Measurements from ENCODE around the gene CGB2.
"Not testable (repeated sequence)": the region's sequence is repeated elsewhere in the genome, so short reads cannot be mapped to it uniquely, and the experiment has no call there.

The CGB2 gene

DNA sequence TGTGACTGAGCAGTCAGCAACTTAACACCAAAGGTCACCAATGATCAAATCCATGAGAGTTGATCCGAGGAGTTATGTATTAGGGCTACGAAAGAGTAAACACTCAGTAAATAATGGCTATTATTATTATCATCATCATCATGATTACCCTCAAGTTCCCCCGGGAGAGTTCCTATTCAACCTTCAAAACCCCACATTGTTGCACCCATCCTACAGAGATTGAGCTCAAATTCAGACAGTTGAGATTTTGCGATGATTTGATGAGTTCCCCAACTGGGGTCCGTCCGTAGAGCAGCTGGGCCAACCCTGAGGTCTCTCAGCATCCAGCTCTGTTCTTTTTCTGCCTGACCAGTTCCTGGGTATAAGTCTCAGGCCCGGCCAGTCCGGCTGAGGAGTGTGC is 6.4 kb downstream of the CGB2 start:
- DNase-seq (ENCODE audit: low spot score), result not testable (repeated sequence)

DNA sequence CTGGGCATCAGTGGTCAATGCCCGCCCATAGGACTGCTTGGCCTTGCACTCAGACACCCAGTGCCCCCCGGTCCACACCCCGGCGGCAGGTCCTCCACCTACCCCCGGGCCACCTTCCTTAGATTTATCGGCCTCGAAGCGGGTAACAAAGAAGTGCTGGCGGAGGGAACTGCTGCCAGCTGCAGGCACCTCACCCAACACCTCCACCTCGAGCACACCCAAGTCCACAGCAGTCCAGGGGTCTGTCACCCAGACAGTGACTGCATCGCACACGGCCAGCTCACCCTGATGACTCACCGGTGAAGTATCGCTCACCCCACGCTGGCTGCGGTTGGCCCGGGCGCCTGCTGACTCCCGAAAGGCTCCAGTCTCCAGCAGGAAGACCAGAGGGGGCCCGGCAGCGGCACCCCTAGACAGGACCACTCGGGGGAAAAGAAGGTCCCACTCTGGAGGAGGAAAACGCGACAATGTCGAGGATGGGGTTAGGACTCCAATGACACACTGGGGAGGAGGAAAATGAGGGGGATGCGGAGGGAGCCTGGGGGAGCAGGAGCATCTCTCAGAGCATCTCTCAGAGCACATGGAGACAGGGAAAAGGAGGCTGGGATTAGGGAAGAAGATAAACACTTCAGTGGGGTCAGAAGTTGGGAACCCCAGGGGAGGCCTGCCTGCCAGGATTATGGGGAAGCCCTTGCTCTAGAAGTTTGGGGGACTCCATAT is 7.0 kb downstream of the CGB2 start:
- DNase-seq (ENCODE audit: low spot score), result peak; percentile 87

DNA sequence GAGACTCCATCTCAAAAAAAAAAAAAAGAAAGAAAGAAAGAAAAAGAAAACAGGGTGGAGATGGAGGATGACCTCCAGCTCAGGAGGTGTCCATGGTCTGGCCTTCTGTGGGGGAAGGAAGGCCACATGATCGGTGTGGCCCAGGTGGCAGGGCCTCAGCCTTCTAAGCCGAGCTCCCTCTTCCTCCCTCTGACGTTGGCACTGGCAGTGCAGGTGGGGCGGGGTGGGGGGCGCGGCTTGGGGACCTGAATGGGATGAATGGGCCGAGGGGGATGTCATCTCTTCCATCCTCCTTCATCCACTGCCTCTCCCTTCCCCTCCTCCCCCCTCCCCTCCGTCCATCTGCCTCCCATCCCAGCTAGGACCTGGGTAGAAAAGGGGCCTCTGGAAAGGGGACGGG is 8.0 kb downstream of the CGB2 start:
- not testable (repeated sequence) for DNase-seq (ENCODE audit: low spot score)

DNA sequence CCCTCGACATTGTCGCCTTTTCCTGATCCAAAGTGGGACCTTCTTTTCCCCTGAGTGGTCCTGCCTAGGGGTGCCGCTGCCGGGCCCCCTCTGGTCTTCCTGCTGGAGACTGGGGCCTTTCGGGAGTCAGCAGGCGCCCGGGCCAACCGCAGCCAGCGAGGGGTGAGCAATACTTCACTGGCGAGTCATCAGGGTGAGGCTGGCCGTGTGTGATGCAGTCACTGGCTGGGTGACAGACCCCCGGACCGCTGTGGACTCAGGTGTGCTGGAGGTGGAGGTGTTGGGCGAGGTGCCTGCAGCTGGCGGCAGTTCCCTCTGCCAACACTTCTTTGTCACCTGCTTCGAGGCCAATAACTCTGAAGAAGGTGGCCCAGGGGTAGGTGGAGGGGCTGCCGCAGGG is 10.5 kb downstream of the CGB2 start:
- no peak for DNase-seq (ENCODE audit: low spot score)

DNA sequence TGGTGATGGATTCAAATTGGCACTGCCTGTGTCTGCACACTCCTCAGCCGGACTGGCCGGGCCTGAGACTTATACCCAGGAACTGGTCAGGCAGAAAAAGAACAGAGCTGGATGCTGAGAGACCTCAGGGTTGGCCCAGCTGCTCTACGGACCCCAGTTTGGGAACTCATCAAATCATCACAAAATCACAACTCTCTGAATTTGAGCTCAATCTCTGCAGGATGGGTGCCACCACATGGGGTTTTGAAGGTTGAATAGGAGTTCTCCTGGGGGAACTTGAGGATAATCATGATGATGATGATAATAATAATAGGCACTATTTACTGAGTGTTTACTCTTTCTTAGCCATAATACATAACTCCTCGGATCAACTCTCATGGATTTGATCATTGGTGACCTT is 11.0 kb downstream of the CGB2 start:
- not testable (repeated sequence) for DNase-seq (ENCODE audit: low spot score)

DNA sequence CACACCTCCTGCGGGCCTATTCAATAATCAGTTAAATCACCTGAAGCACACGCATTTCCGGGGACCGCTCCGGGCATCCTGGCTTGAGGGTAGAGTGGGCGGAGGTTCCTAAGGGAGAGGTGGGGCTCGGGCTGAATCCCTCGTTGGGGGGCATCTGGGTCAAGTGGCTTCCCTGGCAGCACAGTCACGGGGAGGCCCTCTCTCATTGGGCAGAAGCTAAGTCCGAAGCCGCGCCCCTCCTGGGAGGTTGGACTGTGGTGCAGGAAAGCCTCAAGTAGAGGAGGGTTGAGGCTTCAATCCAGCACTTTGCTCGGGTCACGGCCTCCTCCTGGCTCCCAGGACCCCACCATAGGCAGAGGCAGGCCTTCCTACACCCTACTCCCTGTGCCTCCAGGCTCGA is 11.9 kb downstream of the CGB2 start, which contains the start of gene CGB5:
Gene CGB5, plus strand, starts transcription at position 301 of the 400 bp plus-strand sequence. CDS start 362 bp downstream, outside the sequence.
- DNase-seq (ENCODE audit: low spot score), result not testable (repeated sequence)

DNA sequence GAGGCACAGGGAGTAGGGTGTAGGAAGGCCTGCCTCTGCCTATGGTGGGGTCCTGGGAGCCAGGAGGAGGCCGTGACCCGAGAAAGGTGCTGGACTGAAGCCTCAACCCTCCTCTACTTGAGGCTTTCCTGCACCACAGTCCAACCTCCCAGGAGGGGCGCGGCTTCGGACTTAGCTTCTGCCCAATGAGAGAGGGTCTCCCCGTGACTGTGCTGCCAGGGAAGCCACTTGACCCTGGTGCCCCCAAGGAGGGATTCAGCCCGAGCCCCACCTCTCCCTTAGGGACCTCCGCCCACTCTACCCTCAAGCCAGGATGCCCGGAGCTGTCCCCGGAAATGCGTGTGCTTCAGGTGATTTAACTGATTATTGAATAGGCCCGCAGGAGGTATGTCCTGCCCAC is 17.3 kb downstream of the CGB2 start, which contains the start of gene CGB8:
Gene CGB8, minus strand, starts transcription at position 101 of the 400 bp plus-strand sequence. CDS start 372 bp downstream, outside the sequence.
- not testable (repeated sequence) for DNase-seq (ENCODE audit: low spot score)

DNA sequence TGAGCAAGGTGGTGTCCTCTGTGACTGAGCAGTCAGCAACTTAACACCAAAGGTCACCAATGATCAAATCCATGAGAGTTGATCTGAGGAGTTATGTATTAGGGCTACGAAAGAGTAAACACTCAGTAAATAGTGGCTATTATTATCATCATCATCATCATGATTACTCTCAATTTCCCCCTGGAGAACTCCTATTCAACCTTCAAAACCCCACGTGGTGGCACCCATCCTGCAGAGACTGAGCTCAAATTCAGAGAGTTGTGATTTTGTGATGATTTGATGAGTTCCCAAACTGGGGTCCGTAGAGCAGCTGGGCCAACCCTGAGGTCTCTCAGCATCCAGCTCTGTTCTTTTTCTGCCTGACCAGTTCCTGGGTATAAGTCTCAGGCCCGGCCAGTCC is 18.1 kb downstream of the CGB2 start:
- not testable (repeated sequence) for DNase-seq (ENCODE audit: low spot score)

DNA sequence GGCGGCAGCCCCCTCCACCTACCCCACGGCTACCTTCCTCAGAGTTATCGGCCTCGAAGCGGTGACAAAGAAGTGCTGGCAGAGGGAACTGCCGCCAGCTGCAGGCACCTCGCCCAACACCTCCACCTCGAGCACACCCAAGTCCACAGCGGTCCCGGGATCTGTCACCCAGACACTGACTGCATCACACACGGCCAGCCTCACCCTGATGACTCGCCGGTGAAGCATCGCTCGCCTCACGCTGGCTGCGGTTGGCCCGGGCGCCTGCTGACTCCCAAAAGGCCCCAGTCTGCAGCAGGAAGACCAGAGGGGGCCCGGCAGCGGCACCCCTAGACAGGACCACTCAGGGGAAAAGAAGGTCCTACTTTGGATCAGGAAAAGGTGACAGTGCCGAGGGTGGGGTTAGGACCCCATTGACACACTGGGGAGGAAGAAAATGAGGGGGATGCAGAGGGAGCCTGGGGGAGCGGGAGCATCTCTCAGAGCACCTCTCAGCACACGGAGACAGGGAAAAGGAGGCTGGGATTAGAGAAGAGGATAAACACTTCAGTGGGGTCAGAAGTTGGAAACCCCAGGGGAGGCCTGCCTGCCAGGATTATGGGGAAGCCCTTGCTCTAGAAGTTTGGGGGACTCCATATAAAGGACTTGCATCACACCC is 18.8 kb downstream of the CGB2 start:
- peak; percentile 70 for DNase-seq (ENCODE audit: low spot score)

DNA sequence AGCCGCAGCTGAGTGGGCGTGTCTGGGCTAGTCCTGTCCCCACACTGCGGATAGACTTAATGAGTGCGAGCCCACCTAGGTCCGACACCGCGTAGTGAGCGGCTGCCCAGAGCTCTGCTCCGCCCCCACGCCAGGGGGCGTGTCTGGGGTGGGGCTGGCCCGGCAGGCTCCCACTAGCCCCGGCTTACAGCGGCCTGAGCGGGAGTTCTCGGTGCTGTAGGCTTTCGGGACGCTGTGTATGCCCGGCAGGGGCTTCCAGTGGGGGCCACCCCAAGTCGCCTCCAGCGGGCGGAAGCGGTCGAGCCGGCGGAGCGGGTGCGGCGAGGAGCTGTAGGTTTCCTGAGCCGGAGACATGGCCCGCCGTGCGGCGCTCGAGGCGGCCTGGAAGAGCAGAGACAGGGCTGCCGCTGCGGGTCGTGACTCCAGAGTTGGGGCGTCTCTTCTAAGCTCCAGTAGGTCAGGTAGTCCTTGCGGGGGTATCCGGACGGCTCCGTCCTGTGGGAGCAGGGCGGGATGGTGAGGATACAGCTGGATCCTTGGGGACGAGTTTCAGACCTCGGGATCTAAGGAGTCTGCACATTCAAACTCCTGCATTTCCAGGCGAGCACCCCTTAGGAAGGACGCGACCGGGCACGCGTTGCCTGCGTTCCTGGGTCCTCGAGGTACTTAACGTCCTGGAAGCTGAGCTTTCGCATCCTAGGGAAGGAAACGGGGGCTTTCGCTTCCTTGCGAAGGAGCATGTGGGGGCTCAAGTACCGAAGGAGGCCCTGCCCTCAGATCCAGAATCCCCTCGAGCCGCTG is 24.6 kb downstream of the CGB2 start:
- no peak for DNase-seq (ENCODE audit: low spot score)

DNA sequence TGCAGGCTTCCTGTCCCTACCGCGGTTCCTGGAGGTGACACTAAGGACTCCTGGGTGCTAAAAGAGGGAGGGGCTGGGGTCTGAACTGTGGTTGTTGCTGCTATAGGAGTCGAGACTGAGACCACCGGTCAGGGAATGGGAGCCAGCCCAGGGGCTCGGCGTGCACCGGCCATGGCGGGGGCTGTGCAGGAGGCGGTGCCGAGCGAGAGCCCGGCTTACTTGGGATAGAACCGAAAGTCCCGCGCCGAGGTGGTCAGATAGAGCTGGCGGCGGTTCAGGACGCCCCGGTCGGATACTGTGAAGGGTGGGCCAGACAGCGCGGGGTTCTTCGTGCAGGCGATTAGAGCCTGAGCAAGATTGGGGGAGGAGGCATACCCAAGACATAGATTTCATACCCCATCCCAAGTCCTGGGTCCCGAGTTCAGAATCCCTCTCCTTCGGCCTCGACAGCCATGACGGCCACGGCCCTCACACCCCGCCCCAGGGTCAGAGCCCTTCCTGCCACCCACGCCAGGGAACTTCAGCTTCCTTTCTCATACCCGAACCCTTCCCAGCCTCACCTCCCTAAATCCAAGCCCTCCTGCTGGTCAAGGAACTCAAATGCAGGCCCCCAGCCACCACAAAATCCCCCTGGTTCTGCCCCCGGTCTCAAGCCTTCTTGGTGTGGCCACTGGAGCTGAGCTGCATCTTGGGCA is 25.4 kb downstream of the CGB2 start:
- DNase-seq (ENCODE audit: low spot score), result not testable (repeated sequence)

DNA sequence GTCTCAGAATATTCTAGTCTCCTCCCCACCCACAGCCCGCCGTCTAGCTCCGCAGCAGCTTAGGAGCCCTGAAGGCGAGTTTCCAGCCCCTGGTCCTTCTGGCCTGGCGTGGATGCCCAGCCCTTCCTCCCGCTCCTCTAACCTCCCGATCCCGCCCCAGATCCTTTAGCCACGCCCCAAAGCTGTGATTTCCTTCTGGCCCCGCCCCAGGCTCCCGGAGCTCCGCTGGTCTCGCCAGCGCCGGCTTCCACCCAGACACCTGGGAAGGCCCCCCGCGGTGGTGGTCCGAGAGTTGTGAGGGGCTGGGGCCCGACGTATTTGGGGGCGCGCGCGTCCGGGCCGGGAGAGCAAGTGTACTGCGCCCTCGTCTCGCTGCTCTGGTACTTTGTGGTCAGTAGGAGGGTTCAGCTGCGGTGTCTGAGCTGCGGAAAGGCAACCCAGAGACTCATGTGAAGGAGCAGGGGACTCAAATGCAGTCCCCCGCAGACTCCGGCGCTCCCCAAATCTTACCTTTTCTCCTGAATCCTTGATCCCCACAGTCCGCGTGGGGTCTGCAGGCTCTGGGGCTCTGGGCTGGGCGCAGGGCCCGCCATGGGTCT is 26.0 kb downstream of the CGB2 start, which contains the start of gene CGB7:
Gene CGB7, minus strand, starts transcription at position 114 of the 599 bp plus-strand sequence. CDS start 2,374 bp downstream, outside the sequence.
- DNase-seq (ENCODE audit: low spot score), result no peak

DNA sequence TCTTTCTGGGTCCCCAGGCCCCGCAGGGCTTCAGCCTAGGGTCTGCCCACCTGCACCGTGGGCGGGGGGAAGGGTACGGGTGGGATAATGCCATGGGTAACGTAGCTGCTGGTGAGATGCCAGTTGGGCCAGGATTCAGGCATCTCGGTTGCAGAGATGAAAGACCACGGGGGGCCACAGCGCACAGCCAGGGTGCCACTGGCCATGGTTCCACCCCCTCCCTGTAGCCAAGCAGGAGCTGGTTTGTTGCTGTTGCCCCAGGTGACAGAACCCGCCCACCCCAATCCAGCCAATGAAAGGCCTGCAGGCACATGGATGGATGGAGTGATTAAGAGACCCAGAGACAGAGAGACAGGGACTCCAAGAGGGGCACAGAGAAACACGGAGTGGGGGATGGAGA is 26.9 kb downstream of the CGB2 start:
- DNase-seq (ENCODE audit: low spot score), result no peak

DNA sequence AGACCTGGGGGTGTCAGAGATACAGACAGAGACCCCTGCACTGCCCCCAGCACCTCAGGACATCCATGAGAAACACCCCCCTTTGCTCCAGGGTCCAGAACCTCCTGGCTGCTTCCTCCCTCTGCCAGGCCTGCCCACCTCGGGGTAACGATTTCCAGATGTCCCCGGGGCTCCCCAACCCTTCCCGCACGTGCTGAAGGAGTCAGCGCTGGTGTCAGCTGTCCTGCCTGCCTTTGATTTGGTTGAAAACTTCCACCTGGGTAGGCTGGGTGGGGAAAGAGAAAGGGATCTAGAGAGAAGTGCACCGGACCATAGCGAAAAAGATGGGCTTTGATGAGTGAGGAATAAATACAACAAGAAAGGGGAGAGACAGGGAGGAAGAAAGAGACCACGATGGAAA is 27.4 kb downstream of the CGB2 start:
- no peak for DNase-seq (ENCODE audit: low spot score)

DNA sequence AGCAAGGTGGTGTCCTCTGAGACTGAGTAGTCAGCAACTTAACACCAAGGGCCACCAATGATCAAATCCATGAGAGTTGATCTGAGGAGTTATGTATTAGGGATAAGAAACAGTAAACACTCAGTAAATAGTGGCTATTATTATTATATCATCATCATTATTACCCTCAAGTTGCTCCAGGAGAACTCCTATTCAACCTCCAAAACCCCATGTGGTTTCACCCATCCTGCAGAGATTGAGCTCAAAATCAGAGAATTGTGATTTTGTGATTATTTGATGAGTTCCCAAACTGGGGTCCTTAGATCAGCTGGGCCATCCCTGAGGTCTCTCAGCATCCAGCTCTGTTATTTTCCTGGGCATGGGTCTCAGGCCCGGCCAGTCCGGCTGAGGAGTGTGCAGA is 29.3 kb downstream of the CGB2 start:
- no peak for DNase-seq (ENCODE audit: low spot score)

DNA sequence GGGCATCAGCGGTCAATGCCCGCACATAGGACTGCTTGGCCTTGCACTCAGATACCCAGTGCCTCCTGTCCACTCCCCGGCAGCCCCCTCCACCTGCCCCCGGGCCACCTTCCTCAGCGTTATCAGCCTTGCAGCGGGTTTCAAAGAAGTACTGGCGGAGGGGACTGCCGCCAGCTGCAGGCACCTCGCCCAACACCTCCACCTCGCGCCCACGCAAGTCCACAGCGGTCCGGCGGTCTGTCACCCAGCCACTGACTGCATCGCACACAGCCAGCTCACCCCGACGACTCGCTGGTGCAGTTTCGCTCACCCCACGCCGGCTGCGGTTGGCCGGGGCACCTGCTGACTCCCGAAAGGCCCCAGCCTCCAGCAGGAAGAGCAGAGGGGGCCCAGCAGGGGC is 29.8 kb downstream of the CGB2 start:
- DNase-seq (ENCODE audit: low spot score), result no peak

DNA sequence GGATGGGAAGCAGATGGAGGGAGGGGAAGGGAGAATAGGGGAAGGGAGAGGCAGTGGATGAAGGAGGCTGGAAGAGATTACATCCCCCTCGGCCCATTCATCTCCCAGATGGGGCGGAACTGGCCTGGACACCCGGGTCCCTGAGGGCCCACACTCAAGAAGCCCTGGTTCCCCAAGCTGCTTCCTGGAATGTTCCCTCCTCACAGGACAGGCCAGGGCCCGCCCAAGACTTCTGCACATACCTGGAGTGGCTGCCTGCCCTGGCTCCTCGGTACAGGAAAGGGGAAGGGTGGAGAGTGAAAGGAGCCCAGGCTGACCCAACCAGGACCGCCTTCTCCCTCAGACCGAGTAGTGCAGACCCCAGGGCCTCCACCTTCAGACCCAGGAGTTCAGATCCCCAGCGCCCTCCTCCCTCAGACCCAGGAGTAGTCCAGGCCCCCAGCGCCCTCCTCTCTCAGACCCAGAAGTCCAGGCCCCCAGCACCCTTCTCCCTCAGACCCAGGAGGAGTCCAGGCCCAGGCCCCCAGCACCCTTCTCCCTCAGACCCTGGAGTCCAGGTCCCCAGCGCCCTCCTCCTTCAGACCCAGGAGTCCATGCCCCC is 32.4 kb downstream of the CGB2 start:
- no peak for DNase-seq (ENCODE audit: low spot score)

DNA sequence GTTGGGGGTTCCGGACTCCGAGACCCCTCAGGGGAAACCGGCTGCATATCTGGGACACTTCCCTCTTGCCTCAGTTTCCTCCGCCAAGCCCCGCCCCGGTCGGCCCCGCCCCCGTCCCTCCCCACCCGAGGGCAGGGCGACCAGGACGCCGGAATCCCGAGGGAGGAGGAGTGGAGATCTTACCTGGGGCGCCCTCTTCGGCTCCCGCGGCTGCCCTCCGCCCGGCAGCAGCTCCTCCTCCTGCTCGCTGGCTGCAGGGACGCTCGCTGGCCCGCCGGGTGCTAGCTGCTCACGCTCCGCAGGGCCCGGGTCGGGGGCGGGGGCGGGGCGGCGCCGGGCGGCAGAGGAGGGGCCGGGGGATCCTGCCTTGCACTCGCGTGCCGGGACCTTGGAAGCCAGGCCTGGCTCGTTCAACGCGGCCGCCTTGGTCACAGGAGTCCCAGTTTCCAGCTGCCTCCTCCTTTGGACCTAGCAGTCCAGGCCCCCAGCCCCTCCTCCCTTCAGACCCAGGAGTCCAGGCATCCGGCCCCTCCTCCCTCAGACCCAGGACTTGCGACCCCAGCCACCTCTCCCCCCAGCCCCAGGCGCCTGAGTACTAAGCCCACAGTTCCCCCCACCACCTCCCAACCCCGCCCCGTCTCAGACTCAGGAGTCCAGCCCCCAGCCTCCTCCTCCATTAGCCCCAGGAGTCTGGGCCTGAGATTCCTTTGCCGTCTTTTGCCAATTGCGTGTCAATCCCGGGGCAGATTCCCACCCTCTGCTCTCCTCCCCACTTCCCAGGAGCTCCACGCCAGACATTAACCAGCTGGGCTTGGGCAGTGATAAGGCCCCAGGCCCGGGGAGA is 33.3 kb downstream of the CGB2 start, which contains the start of gene NTF4:
Gene NTF4, minus strand, starts transcription at position 51 of the 844 bp plus-strand sequence. CDS start 2,821 bp downstream, outside the sequence.
- DNase-seq (ENCODE audit: low spot score), result no peak

DNA sequence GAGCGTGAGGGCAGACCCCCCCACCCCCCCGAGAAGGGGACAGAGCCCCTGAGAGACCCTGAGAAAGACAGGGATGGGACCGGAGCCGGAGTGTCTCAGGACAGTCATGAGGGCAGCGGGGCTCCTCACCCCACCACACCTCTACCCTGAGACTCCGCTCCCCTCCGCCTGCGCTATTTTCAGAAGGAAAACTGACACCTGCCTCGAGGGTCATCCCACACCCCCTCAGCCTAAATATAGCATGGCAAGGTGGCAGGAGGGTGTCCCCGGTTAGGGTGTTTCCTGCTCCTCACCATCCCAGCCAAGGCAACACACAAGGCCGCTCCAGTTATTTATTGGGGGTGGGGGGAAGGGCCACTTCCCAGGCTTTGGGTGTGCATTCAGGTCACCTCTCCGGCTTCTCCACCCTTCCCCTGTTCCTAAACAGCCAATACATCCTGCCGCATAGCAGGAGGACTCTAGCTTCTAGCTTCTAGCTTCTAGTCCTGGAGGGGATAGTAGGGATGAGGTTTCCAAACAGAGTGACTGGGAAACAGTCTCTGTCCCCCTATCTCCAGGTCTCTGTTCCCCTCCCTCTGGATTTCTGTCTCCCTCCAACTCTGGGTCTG is 34.3 kb downstream of the CGB2 start:
- DNase-seq (ENCODE audit: low spot score), result no peak

DNA sequence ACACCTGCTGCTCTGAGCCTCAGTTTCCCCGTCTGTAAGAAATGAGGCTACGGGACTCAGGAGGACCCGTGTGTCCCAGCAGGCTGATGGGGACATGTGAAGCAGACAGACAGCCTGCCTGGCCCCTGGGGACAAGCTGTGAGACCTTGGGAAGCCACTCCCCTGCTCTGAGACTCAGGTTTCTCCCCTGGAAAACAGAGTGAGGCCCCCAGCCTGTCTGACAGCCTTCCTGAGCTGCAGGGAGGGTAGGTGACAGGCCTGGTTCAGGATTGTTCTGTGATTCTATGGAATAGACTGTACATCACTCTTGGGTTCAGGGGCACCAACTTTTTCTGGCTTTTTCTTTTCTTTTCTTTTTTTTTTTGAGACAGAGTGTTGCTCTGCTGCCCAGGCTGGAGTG is 35.9 kb downstream of the CGB2 start:
- no peak for DNase-seq (ENCODE audit: low spot score)

Data from RKO (cell line).